A549 (cell line): ENCODE measurements around the gene SLC33A1.

ENCODE experiments used
- BCL3 ChIP-seq: fragments of >200 bp; sonication (Bioruptor Twin); formaldehyde crosslinking; IDR thresholded peaks from 3 replicates; pipeline ENCODE4 v1.6.1; 2016
- CBX2 ChIP-seq: fragments of 200-600 bp; sonication (generic); IDR thresholded peaks from 2 replicates; pipeline ENCODE4 v1.6.1; 2016; ENCODE audit warnings: low read depth, mild to moderate bottlenecking, borderline replicate concordance
- CBX8 ChIP-seq: fragments of 200-600 bp; sonication (generic); IDR thresholded peaks from 2 replicates; pipeline ENCODE4 v1.6.1; 2016
- EHMT2 ChIP-seq: fragments of 200-600 bp; sonication (generic); IDR thresholded peaks from 2 replicates; pipeline ENCODE4 v1.6.1; 2016; ENCODE audit warnings: antibody characterized with exemption, low read depth, mild to moderate bottlenecking, moderate library complexity
- ESRRA ChIP-seq: fragments of 150-350 bp; IDR thresholded peaks from 2 replicates; pipeline ENCODE4 v1.6.1; 2014; ENCODE audit warnings: mild to moderate bottlenecking, low read length, borderline replicate concordance
- HOXA7 ChIP-seq: fragments of 250-450 bp; sonication (Bioruptor Pico); IDR thresholded peaks from 2 replicates; pipeline ENCODE4 v1.5.0; 2020; ENCODE audit warnings: mild to moderate bottlenecking, moderate library complexity
- HOXB13 ChIP-seq: fragments of 250-450 bp; sonication (Bioruptor Pico); IDR thresholded peaks from 2 replicates; pipeline ENCODE4 v1.5.0; 2020; ENCODE audit warnings: low read depth, mild to moderate bottlenecking, moderate library complexity
- POLR2A ChIP-seq: IDR thresholded peaks from 2 replicates; pipeline ENCODE4 v1.6.1; 2012; ENCODE audit warnings: mild to moderate bottlenecking, low read length
- ZC3H11A ChIP-seq: fragments of 450-650 bp; IDR thresholded peaks from 2 replicates; pipeline ENCODE4 v1.6.1; 2014; ENCODE audit warnings: antibody characterized with exemption, mild to moderate bottlenecking
- TF ChIP-seq, protein P1 (sequence below): fragments of >200 bp; sonication (Bioruptor Twin); formaldehyde crosslinking; IDR thresholded peaks from 3 replicates; pipeline ENCODE4 v1.5.1; 2016

DNA sequence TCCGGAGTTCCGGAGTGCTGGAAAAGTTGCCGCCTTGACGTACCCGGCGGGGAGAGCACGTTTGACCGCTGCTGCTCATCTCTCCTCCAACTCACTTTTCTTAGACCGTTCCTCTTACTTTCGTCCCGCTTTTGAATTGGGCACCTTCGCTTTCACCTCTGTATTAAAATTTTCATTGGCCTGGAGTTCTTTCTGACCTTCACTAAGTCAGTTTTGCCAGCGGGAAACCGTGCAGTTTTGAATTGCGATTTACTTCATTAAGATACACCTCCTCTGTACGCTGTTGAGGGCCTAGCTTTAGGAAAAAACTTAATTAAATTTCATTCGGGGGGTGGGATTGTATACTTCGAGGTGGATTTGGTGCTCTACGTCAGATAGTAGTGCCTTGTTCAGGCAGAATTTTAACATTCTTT lies 17.5 kb upstream of the SLC33A1 start:
- TF ChIP-seq CBX2 = no peak
- no peak for TF ChIP-seq POLR2A
- TF ChIP-seq, protein P1, sequence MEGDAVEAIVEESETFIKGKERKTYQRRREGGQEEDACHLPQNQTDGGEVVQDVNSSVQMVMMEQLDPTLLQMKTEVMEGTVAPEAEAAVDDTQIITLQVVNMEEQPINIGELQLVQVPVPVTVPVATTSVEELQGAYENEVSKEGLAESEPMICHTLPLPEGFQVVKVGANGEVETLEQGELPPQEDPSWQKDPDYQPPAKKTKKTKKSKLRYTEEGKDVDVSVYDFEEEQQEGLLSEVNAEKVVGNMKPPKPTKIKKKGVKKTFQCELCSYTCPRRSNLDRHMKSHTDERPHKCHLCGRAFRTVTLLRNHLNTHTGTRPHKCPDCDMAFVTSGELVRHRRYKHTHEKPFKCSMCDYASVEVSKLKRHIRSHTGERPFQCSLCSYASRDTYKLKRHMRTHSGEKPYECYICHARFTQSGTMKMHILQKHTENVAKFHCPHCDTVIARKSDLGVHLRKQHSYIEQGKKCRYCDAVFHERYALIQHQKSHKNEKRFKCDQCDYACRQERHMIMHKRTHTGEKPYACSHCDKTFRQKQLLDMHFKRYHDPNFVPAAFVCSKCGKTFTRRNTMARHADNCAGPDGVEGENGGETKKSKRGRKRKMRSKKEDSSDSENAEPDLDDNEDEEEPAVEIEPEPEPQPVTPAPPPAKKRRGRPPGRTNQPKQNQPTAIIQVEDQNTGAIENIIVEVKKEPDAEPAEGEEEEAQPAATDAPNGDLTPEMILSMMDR = no peak
- TF ChIP-seq EHMT2 = no peak
- no peak for TF ChIP-seq CBX8
- TF ChIP-seq ESRRA = no peak
- TF ChIP-seq BCL3 = no peak
- TF ChIP-seq HOXA7 (CRISPR knock-in tag) = no peak
- TF ChIP-seq ZC3H11A = no peak
- TF ChIP-seq HOXB13 (CRISPR knock-in tag) = no peak
